ENCODE measurements around the gene RAB11FIP5. TPM values are rescaled to one million over a fixed set of nuclear protein-coding genes. Genes with fewer than 3 reads are reported as not detected.

Gene RAB11FIP5, protein sequence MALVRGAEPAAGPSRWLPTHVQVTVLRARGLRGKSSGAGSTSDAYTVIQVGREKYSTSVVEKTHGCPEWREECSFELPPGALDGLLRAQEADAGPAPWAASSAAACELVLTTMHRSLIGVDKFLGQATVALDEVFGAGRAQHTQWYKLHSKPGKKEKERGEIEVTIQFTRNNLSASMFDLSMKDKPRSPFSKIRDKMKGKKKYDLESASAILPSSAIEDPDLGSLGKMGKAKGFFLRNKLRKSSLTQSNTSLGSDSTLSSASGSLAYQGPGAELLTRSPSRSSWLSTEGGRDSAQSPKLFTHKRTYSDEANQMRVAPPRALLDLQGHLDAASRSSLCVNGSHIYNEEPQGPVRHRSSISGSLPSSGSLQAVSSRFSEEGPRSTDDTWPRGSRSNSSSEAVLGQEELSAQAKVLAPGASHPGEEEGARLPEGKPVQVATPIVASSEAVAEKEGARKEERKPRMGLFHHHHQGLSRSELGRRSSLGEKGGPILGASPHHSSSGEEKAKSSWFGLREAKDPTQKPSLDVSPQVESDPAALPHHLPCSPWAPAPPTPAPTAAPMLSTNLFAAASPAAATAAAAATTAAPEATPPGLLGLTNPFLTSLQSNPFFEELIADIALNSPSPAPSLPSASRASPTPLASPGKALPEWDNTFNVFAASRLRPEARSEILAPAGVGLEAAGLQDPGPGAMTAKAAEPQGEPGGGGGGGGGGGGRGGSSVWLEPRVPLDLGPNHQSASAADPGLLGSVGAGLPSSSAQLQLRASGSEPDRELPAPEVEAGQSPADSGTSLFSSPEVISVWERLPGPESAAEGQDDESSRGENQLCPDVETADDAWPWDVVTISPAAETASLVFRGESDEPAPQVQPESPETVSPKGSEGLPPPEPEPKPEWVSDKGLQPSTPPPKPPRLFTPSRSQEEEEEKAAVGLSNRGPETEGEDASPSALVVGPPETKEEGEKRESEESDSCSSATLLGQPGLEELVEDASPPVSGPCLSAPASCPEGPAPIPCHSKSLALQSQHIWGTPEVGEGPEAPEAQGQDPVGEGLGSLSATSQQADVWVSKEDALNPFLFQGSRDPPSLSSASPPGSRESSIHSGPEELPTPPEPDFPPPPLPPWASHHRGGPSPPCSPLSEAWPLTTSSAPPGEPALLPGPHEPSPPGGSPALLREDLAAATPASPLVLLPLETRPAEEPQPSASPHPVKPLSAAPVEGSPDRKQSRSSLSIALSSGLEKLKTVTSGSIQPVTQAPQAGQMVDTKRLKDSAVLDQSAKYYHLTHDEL (N-terminal part only)
- total RNA-seq, result 43.4 and 102 TPM in 2 replicates

DNA sequence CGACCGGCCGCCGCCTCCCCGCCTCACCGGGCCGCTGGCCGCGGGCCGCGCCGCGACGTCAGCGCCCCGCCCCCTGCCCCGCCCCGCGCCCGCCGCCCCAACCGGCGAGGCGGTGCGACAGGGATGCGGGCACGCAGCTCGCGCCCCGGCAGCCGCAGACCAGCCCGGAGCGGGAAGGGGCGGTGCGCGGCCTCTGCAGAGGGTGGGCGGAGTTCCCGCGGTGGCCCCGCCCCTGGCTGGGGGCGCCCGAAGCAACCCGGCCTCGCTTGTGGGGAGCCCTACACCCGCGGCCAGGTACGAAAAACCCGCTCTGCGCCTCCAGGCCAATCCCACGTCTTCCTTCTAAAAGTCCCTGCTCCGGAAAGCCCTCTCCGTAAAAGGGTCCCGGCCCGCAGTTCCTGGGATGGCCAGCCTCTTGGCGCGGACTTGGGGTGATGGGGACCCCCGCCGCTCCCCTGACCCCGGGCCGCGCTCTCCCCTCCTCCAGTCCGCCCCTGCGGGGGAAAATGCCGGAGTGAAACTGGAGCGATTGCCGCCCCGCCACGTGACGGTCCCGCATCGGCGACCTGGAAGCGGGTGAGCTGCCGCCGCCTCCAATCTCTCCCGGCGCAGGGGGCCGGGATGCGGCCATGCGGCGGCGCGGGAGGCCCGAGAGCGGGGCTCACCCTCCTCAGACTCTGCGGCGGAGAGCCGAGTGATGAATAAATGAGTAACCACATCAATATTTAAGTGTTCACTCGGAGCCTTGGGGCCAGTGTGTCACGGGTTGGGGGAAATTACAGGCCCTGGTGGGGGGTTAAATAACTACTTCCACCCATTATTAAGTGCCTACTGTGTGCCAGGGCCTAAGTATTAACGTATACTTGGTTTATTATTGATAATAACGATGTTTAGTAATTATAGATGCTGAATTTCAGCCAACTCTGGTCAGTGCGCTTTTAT is at the start of gene RAB11FIP5:
Gene RAB11FIP5 (minus strand): TSS at position 36 of the 942 bp plus-strand sequence. CDS start 171 bp downstream, outside the sequence.
- peak; percentile 81 for DNase-seq (ENCODE audit: low read depth)

DNA sequence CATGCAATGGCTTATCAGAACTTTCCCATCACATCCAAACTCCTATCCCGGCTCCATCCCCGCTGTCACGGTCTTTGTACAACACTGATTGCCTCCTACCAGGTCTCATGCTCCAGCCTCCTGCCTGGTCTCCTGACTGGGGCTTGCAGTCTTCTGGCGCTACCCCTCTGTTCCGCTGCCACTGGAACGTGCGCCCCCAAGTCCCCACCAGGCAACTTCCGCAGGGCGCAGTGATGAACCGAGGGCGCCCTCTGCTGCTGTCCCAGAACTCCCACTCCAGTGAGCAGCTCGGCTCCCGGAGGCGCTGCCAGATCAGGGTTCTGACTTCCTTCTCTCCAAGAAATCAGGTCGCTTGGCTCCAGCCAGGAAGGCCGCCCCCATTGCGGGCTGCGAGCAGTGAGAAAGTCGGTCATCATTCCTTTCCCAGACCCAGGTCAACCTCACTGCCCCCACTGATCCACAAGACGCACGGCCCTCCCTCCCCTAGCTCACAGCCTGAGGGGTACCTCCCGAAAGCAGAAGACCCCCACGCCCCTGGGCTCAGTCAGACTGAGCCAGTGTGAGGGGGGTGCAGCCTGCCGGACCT is 43.9 kb upstream of the RAB11FIP5 start:
- peak; percentile 38 for DNase-seq (ENCODE audit: low read depth)

DNA sequence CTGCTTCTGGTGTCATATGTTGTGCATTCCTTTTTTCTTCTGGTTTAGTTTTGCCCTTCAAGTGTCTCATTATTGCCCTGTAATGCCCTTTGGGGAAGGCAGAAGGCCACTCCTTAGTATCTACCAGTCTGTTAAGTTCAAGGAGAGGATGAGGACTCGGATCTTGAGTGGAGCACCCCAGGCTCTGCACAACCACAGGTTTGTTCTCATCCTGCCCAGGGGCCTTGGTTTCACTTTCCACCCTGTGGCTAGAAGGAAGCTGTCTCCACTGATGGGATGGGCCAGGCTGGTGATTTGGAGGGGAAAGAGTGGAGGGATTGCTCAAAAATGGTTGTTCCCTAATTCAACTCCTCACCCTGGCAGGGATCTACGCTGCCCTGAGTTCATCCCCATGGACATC is 30.2 kb upstream of the RAB11FIP5 start:
- DNase-seq (ENCODE audit: low read depth), result no peak

DNA sequence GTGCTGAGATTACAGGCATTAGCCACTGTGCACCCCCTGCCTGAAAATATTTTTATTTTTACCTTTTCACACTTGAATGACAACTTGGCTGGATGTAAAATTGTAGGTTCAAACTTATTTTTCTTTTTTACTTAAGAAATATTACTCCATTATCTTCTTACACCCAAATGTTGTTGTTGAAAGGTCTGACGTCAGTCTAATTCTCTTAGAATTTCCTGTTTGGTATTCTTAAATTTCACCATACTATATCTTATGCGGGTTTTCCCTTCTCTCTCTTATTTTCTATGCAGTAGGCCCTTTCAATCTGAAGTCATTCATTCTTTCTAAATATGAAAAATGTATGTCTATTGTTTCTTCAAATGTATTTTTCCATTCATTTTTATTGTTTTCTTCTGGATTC is 29.1 kb upstream of the RAB11FIP5 start:
- no peak for DNase-seq (ENCODE audit: low read depth)

DNA sequence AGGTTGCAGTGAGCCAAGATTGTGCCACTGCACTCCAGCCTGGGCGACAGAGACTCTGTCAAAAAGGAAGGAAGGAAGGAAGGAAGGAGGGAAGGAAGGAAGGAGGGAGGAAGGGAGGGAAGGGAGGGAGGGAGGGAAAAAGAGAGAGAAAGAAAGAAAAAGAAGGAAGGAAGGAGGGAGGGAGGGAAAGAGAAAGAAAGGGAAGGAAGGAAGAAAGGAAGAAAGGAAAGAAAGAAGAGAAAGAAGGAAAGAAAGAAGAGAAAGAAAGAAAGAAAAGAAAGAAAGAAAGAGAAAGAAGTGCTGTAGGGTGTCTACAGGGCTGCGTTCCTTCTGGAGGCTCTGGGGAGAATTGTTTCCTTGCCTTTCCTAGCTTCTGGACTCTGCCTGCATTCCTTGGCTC is 22.5 kb upstream of the RAB11FIP5 start:
- no peak for DNase-seq (ENCODE audit: low read depth)

DNA sequence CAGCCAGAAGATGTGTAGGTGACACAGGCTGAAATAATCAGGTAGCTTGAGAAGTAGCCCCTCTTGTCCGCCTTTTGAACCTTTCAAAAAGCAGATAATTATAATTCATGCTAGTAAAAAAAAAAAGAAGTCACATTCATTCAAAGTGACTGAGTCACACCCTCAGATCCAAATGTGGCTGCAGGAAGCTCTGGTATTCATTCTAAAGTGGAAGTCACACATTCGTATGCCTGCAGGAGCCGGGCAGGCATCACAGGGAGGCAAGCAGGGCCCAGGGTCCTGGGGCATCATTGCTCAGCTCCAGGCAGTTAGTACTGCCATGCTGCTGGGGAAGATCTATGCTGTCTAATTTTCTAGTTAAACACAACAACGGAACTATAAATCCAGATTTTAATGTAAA is 21.7 kb upstream of the RAB11FIP5 start:
- DNase-seq (ENCODE audit: low read depth), result peak; percentile 30

DNA sequence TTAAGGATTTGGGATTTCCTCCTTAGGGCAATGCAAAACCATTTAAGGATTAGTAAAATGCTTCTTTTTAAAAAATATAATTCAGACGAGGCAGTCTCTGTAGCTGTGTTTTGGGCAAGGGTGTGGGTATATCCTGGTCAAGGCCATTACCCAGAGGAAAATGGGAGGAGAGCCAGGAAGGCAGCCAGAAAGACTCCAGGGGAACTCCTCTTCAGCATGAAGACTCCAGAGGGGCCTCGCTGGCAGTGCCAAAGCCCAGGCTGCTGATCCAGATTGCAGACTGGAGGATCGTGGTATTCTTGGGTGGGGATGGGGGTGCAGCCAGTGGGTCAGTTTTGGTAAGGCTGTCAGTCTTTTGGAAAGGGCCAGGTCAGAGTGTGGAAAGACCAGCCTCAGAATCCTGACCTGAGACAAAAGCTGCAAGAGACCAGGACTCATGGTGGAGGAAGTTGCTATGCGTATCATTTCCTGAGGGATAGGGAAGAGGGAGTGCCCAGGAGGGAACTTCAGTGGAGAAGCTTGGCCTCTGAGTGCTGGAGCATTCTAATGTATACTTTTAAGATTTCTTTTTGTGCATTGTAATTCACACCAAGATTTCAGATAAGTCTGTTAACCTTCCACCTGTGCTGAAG is 20.9 kb upstream of the RAB11FIP5 start:
- DNase-seq (ENCODE audit: low read depth), result no peak

DNA sequence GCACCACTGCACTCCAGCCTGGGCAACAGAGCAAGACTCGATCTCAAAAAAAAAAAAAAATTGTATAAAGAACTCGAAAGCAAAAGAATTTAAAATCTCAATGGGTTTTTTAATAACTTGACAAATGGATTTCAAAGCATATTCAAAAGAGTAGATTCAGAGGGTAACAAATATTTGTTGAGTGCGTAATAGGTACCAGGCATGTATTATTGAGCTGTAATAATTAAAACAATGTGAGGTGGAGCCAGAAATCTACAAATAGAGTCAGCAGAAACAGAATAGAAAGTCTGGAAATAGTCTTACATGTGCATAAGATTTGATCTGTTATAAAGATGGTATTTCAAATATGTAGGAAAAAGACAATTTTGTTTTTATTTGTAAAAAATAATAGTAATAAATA is 19.1 kb upstream of the RAB11FIP5 start:
- DNase-seq (ENCODE audit: low read depth), result no peak

DNA sequence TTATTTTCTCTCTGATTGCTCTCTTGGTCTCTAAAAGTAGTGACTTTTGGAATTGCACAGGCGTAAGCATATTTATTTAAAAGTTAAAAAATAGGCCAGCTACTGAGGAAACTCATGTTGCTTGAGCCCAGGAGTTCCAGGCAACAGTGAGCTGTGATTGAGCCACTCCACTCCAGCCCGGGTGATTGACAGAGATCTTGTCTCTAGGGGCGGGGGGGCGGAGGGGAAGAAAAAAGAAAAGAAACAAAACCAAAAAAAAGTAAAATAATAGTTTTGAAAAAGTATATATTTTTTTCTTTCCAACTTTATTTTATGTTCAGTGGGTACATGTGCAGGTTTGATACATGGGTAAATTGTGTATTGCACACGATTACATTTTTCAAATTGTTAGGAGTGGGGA is 18.0 kb upstream of the RAB11FIP5 start:
- DNase-seq (ENCODE audit: low read depth), result no peak

DNA sequence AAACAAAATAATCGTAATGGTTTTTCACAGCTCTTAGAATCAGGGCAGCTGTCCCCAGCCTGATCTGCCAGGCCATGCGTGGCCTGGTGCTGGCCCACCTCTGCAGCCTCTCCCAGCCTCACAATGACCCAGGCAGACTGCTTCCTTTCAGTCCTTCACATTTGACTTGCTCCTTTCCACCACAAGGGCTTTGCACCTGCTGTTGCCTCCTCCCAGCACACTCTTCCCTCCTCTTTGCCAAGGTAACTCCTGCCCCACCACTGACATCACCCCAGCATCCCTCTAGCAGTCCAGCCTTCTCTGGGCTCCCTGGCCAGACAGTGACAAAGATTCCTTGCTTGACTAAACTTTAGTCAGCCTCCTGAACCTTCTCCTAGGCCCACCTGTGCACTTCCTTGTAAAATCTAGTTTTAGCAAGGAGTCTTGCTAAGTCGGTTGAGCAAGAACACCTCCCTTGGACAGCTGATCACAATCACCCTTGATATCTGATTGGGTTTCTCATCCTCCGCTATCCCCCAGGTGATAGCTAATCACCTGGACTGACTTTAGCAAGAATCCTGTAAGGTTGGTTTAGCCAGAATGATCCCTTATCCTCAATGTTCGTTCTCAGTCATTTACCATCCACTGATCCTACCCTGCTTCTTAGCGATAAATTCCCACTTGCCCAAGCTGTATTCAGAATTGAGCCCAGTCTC is 16.2 kb upstream of the RAB11FIP5 start:
- no peak for DNase-seq (ENCODE audit: low read depth)

DNA sequence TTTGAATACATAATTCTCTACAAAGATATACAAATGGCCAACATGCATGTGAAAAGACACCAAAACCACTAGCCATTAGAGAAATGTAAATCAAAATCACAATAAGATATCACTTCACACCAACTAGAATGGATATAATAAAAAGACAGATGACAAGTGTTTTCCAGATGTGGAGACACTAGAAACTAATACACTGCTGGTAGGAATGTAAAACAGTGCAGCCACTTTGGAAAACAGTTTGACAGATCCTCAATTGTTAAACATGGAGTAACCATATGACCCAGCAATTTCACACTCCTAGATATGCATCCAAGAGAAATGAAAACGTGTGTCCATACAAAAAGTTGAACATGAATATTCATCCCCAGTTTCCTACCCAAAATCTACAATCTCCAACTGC is 9.8 kb upstream of the RAB11FIP5 start:
- no peak for DNase-seq (ENCODE audit: low read depth)

DNA sequence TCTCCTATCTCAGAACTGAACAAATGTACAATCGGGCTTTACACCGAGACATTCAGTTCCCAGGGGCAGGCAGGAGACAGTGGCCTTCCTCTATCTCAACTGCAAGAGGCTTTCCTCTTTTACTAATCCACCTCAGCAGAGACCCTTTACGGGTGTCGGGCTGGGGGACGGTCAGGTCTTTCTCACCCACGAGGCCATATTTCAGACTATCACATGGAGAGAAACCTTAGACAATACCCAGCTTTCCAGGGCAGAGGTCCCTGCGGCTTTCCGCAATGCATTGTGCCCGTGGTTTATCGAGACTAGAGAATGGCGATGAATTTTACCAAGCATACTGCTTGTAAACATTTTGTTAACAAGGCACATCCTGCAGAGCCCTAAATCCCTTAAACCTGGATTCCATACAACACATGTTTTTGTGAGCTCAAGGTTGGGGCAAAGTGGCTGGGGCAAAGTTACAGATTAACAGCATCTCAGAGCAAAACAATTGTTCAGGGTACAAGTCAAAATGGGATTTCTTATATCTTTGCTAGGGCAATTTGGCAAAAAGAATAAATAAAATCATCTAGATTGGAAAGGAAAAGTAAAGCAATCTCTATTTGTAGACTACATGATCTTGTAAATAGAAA is 7.0 kb upstream of the RAB11FIP5 start:
- peak; percentile 12 for DNase-seq (ENCODE audit: low read depth)

DNA sequence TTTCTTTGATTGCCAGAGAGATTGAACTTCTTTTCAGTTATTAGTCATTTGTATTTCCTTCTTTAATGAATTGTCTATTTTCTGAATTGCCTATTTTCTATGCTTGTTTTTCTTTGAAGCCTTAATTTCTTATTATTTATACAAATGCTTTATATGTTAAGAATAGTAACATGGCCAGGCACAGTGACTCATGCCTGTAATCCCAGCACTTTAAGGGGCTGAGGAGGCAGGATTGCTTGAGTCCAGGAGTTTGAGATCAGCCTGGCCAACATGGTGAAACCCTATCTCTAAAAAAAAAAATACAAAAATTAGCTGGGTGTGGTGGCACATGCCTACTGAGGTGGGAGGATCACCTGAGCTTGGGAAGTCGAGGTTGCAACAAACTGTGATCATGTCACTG is 4.7 kb upstream of the RAB11FIP5 start:
- DNase-seq (ENCODE audit: low read depth), result no peak

DNA sequence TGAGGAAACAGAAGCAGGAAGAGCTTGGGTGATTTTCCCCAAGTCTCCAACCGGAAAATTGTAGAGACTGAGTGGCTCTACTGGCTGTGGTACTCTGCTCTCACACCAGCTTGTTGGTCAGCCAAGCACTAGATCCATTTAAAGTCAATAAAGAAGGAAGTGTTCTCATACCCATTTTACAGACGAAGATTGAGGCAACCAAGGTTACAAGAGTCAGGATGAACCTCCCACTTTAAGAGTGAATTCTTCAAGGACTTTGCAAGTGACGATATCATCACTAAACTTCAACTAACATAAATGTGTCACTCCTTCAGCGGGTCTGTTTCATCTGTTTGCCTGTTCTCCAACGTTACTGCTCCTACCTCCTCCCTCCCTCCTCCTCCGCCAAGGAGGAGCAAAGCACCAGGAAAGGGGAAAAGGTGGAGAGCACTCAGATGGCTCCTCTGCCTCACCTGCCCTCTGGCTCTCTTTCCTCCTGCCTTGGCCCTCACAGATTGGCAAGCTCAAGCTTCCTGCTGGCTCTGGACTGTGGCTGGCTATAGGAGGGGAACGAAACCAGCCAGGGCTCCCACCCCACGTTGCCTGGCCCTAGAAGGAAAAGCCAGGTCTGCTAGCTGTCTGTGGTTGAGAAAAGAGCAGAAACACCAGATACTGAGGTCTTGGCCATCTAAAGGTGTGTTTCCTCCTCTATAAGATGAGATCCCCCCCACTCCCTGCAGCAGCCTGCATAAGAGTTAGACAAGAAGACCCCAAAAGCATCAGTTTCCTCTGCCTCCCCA is 3.6 kb upstream of the RAB11FIP5 start:
- no peak for DNase-seq (ENCODE audit: low read depth)

DNA sequence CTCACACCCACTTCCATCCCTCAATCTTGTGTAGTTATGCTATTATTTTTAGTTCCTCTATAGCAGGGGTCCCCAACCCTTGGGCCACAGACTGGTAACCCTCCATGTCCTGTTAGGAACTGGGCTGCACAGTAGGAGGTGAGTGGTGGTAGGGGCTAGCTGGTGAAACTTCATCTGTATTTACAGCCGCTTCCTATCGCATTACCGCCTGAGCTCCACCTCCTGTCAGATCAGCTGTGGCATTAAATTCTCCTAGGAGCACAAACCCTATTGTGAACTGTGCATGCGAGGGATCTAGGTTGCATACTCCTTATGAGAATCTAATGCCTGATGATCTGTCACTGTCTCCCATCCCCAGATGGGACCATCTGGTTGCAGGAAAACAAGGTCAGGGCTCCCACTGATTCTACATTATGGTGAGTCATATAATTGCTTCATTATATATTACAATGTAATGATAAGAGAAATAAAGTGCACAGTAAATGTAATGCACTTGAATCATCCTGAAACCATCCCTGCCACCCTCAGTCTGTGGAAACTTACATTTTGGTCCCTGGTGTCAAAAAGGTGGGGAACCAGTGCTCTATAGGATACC is 1.6 kb upstream of the RAB11FIP5 start:
- no peak for DNase-seq (ENCODE audit: low read depth)

DNA sequence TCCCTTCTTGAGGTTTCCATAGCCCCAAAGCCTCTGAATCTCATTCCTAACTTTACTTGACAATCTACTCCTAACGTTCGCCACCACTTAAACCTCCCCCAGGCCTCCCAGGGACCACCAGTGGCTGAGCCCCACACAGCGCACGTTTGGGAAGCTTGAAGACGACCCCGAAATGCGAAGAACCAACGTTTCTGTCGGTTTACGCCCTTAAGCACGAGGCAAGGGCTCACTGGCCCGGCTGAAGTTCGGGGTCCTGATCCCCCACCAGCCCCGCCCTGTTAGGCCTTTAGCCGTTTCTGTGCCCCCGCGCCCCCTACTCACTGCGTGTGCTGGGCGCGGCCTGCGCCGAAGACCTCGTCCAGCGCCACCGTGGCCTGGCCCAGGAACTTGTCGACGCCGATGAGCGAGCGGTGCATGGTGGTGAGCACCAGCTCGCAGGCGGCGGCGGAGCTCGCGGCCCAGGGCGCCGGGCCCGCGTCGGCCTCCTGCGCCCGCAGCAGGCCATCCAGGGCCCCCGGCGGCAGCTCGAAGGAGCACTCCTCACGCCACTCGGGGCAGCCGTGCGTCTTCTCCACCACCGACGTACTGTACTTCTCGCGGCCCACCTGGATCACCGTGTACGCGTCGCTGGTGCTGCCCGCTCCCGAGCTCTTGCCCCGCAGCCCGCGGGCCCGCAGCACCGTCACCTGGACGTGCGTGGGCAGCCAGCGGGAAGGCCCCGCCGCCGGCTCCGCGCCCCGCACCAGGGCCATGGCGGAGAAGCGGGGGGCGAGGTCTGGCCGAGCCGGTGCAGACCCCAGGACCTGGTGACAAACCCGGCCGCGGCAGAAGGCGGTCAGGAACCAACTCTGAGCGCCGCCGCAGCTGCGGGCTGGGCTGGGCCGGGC is 479 bp downstream of the RAB11FIP5 start:
- no peak for DNase-seq (ENCODE audit: low read depth)

Measured in renal cortical epithelial cell (primary cell).